HCT116 (cell line): ENCODE measurements around the gene C3orf20. TPM values are rescaled to one million over a fixed set of nuclear protein-coding genes. Genes with fewer than 3 reads are reported as not detected.

ENCODE experiments used
- ATAC-seq: fragments of 200-7000 bp; cut with Tn5 transposase; 2 replicates; pipeline ENCODE4 v1.9.1; 2020; ENCODE audit warnings: mild to moderate bottlenecking, moderate library complexity
- BruUV-seq: library from RNA; stranded (reverse); fragments of 400-500 nt; replicated peaks from 2 replicates; lab custom pipeline; 2021; lab: Mats Ljungman, UMichigan
- CTCF ChIA-PET: fragments of 300-600 bp; sonication (Branson Sonifier 250); formaldehyde crosslinking; loops from one replicate; lab custom pipeline; 2021; ENCODE audit warnings: antibody characterized with exemption; lab: Charles Lee
- POLR2A ChIA-PET: fragments of 300-600, 350-600 bp; sonication (Branson Sonifier 250); formaldehyde crosslinking; loops from one replicate; lab custom pipeline; 2021; ENCODE audit warnings: antibody characterized with exemption; lab: Charles Lee
- RAD21 ChIA-PET, 2 experiments: fragments of 300-600 bp; sonication (Branson Sonifier 250); formaldehyde crosslinking; loops; one replicate each; lab custom pipeline; 2023; ENCODE audit warnings: low total read pairs in 2 of 2; ENCODE audit not compliant: uncharacterized antibody in 2 of 2, unreplicated experiment in 2 of 2, low non-redundant PET in 1 of 2; lab: Charles Lee
- DNase-seq: peaks from one replicate; pipeline ENCODE4 v3.0.0-alpha.2; 2010; ENCODE audit warnings: low read depth, low spot score
- H2AFZ ChIP-seq: fragments of 200-600 bp; shearing (Covaris generic), sonication (generic); 2 replicates; pipeline ENCODE4 v1.6.1; 2017; ENCODE audit warnings: low read depth, mixed run types, mixed read lengths, antibody characterized with exemption, low read length; ENCODE audit not compliant: poor library complexity, severe bottlenecking
- H3K27ac ChIP-seq: 2 replicates; pipeline ENCODE4 v1.5.1; 2012; ENCODE audit warnings: low read depth, low read length
- H3K27me3 ChIP-seq: fragments of 200-600 bp; sonication (generic); 2 replicates; pipeline ENCODE4 v1.6.1; 2016; ENCODE audit warnings: mixed run types, low read length, mixed read lengths; ENCODE audit not compliant: insufficient read depth
- H3K36me3 ChIP-seq, 2 experiments: fragments of 200-500 bp in 1 of 2; fragments of 200-600 bp in 1 of 2; sonication (Bioruptor generic) in 1 of 2; sonication (generic) in 1 of 2; 2 replicates each; pipeline versions ENCODE4 v1.5.1 to v1.6.1; 2014 to 2016; ENCODE audit warnings: low read length in 2 of 2, inconsistent platforms in 1 of 2, mixed read lengths in 1 of 2, mixed run types in 1 of 2; ENCODE audit not compliant: insufficient read depth in 2 of 2, control insufficient read depth in 1 of 2
- H3K4me1 ChIP-seq, 2 experiments: fragments of 200-600 bp in 1 of 2; sonication (generic) in 1 of 2; 2 replicates each; pipeline versions ENCODE4 v1.5.1 to v1.6.1; 2012 to 2017; ENCODE audit warnings: low read length in 2 of 2, inconsistent platforms in 1 of 2, mild to moderate bottlenecking in 1 of 2, mixed read lengths in 1 of 2, mixed run types in 1 of 2, moderate library complexity in 1 of 2; ENCODE audit not compliant: insufficient read depth in 2 of 2, control insufficient read depth in 1 of 2
- H3K4me2 ChIP-seq: fragments of 200-600 bp; sonication (generic); 2 replicates; pipeline ENCODE4 v1.6.1; 2017; ENCODE audit warnings: mixed run types, low read length, mixed read lengths
- H3K4me3 ChIP-seq, 2 experiments: fragments of 200-600 bp in 1 of 2; sonication (generic) in 1 of 2; replicated peaks in 1 of 2; 2 replicates each; pipeline ENCODE4 v1.5.1; 2011 to 2016; ENCODE audit warnings: low read length in 2 of 2, control low read depth in 1 of 2, low read depth in 1 of 2, mild to moderate bottlenecking in 1 of 2, mixed read lengths in 1 of 2, mixed run types in 1 of 2
- H3K79me2 ChIP-seq: fragments of 200-600 bp; sonication (generic); 2 replicates; pipeline ENCODE4 v1.6.1; 2017; ENCODE audit warnings: mild to moderate bottlenecking, mixed run types, low read length, moderate library complexity, mixed read lengths; ENCODE audit not compliant: insufficient read depth
- H3K9ac ChIP-seq: fragments of 200-600 bp; sonication (generic); 2 replicates; pipeline ENCODE4 v1.6.1; 2016; ENCODE audit warnings: low read length, mixed read lengths
- H3K9me2 ChIP-seq: fragments of 200-600 bp; sonication (generic), shearing (Covaris generic); 2 replicates; pipeline ENCODE4 v1.6.1; 2017; ENCODE audit warnings: mixed run types, mild to moderate bottlenecking, moderate library complexity; ENCODE audit not compliant: insufficient read depth
- H3K9me3 ChIP-seq, 2 experiments: fragments of 200-500 bp in 1 of 2; fragments of 200-600 bp in 1 of 2; sonication (Bioruptor generic) in 1 of 2; sonication (generic) in 1 of 2; 2 replicates each; pipeline ENCODE4 v1.6.1; 2014 to 2017; ENCODE audit warnings: low read length in 2 of 2, mixed read lengths in 2 of 2, inconsistent platforms in 1 of 2, low read depth in 1 of 2, mild to moderate bottlenecking in 1 of 2, mixed run types in 1 of 2, moderate library complexity in 1 of 2; ENCODE audit not compliant: control insufficient read depth in 1 of 2, insufficient read depth in 1 of 2
- H4K20me1 ChIP-seq: fragments of 200-600 bp; sonication (generic), shearing (Covaris generic); 2 replicates; pipeline ENCODE4 v1.6.1; 2017; ENCODE audit warnings: mixed run types, mild to moderate bottlenecking, moderate library complexity; ENCODE audit not compliant: insufficient read depth
- CBX3 ChIP-seq: IDR thresholded peaks from 2 replicates; pipeline ENCODE4 v1.6.1; 2012; ENCODE audit warnings: low read depth
- POLR2AphosphoS5 ChIP-seq: IDR thresholded peaks from 2 replicates; pipeline ENCODE4 v1.6.1; 2011; ENCODE audit warnings: mild to moderate bottlenecking, low read depth, low read length, moderate library complexity
- RAD21 ChIP-seq: IDR thresholded peaks from 2 replicates; pipeline ENCODE4 v1.6.1; 2012; ENCODE audit warnings: low read depth, mild to moderate bottlenecking
- SIN3A ChIP-seq: IDR thresholded peaks from 2 replicates; pipeline ENCODE4 v1.6.1; 2012; ENCODE audit warnings: low read depth
- SP1 ChIP-seq: IDR thresholded peaks from 2 replicates; pipeline ENCODE4 v1.6.1; 2012; ENCODE audit warnings: low read depth
- SRF ChIP-seq: IDR thresholded peaks from 2 replicates; pipeline ENCODE4 v1.6.1; 2012; ENCODE audit warnings: low read depth
- TCF7L2 ChIP-seq: IDR thresholded peaks from 2 replicates; pipeline ENCODE4 v1.7.0; 2011; ENCODE audit warnings: borderline replicate concordance, inconsistent platforms; ENCODE audit not compliant: insufficient read depth, insufficient read length; ENCODE audit errors: extremely low read depth
- ZFX ChIP-seq: fragments of 450-650 bp; IDR thresholded peaks from 2 replicates; pipeline ENCODE4 v1.6.1; 2017
- ZNF274 ChIP-seq: fragments of 200-500 bp; sonication (Bioruptor generic); IDR thresholded peaks from 2 replicates; pipeline ENCODE4 v1.6.1; 2014; ENCODE audit warnings: mild to moderate bottlenecking, low read depth, low read length, inconsistent platforms
- intact Hi-C: fragments of 100-400 bp; cut with micrococcal nuclease; formaldehyde crosslinking; loops from 2 replicates; pipeline ENCODE4 v1.10.0; 2022
- total RNA-seq: library from RNA; stranded (reverse); gene quantifications from one replicate; pipeline ENCODE4 v1.2.1, GENCODE V29; 2021; ENCODE audit not compliant: unreplicated experiment
- TF ChIP-seq, protein P1 (sequence below): IDR thresholded peaks from 2 replicates; pipeline ENCODE4 v1.6.1; 2012
- TF ChIP-seq, protein P2 (sequence below): IDR thresholded peaks from 2 replicates; pipeline ENCODE4 v1.6.1; 2012
- TF ChIP-seq, protein P3 (sequence below): IDR thresholded peaks from 2 replicates; pipeline ENCODE4 v1.6.1; 2012; ENCODE audit warnings: low read depth
- TF ChIP-seq, protein P4 (sequence below), 3 experiments: fragments of 200-600 bp in 1 of 3; sonication (generic) in 1 of 3; IDR thresholded peaks in 2 of 3; conservative IDR thresholded peaks in 1 of 3; 2 replicates each; pipeline ENCODE4 v1.5.1; 2012 to 2017; ENCODE audit warnings: low read depth in 2 of 3, low read length in 2 of 3, antibody characterized with exemption in 1 of 3, borderline replicate concordance in 1 of 3, control low read depth in 1 of 3, mild to moderate bottlenecking in 1 of 3, mixed read lengths in 1 of 3, mixed run types in 1 of 3, moderate library complexity in 1 of 3; ENCODE audit not compliant: insufficient read depth in 1 of 3

Gene C3orf20
- total RNA-seq, 1 experiment from 2014 or later = 0.20 TPM

DNA sequence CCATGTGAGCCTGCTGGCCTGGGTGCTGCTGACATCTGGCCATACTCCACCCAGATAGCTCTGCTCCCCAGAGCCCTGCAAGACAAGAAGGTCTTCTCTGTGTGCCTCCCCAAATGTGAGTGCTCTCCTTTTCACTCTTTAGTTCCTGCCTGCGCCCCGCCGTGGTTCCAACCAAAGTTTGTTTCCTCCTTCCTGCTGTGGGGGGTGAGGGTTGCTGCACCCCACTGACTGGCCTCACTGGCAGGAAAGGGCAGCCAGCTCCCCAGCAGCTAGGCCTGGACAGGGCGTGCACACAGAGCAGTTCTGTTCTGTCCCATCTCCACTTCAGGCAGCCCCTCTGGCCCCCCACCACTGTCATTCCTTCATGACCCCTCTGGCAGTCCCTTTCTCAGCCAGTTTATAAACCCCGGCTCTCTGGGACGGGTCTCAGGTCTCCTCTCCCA lies 28.8 kb upstream of the C3orf20 start:
- TF ChIP-seq, protein P1, sequence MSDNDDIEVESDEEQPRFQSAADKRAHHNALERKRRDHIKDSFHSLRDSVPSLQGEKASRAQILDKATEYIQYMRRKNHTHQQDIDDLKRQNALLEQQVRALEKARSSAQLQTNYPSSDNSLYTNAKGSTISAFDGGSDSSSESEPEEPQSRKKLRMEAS = no peak
- TF ChIP-seq SRF (no peak), TCF7L2 (no peak), ZFX (no peak), SP1 (no peak), POLR2AphosphoS5 (no peak)
- BruUV-seq = no TSS peak
- POLR2A ChIA-PET = no interaction called here
- no peak overlapping the region for H3K9ac ChIP-seq
- no peak overlapping the region for H3K4me2 ChIP-seq
- H3K9me3 ChIP-seq = no peaks in the 10 kb centered on the region
- CTCF ChIA-PET = no interaction called here
- intact Hi-C loops = no loop called here
- no peaks in the 10 kb centered on the region; the same call in 1 of the 2 replicates for H3K79me2 ChIP-seq
- no peaks in the 10 kb centered on the region for H3K36me3 ChIP-seq
- peaks cover 0 to 8% of the 10 kb centered on the region in 2 experiments; a peak in 2 of 4 replicates for H3K4me1 ChIP-seq
- no peak for DNase-seq
- no peak overlapping the region for H2AFZ ChIP-seq
- no peaks in the 10 kb centered on the region for H4K20me1 ChIP-seq
- ATAC-seq = no peak
- H3K4me3 ChIP-seq = no peak overlapping the region
- H3K27ac ChIP-seq = no peak overlapping the region
- RAD21 ChIA-PET = no interaction called here
- no peaks in the 10 kb centered on the region for H3K27me3 ChIP-seq
- no peaks in the 10 kb centered on the region for H3K9me2 ChIP-seq

DNA sequence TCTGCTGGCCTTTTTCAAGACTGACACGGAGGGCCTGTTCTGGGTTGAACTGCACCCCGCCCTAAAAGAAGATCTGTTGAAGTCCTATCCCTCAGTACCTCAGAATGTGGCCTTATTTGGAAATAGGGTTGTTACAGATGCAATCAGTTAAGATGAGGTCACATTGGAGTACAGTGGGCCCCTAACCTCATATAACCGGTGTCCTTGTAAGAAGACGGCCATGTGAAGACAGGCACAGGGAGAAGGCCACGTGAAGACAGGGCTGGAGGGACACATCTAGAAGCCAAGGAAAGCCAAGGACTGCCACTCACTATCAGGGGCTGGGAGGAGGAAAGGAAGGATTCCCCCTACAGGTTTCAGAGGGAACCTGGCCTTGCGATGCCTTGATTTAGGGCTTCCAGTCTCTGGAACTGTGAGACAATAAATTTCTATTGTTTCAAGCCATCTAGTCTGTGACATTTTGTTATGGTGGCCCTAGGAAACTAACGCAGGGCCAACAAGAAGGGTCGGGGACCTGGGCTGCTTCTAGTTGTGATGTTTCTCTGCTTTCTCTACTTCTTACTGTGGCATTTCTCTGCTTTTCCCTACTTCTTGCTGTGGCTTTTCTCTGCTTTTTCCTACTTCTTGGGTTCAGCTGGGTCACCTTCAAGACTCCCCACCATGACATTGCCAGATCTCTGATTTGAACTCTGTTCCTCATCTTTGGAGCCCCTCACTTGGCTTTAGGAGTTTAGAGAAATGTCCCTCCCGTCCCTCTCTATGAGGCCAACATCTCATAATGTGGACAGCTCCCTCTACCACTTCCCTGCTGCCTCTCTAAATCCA lies 28.1 kb upstream of the C3orf20 start:
- no peak overlapping the region for H3K4me2 ChIP-seq
- peaks cover 0 to 8% of the 10 kb centered on the region in 2 experiments; a peak in 2 of 4 replicates for H3K4me1 ChIP-seq
- intact Hi-C loops = no loop called here
- RAD21 ChIA-PET = no interaction called here
- no peak overlapping the region for H3K27ac ChIP-seq
- no peak overlapping the region for H3K9ac ChIP-seq
- no peaks in the 10 kb centered on the region for H3K27me3 ChIP-seq
- peaks cover 2% of the 10 kb centered on the region for H3K79me2 ChIP-seq
- POLR2A ChIA-PET = no interaction called here
- TF ChIP-seq CBX3 (no peak), SIN3A (no peak), ZNF274 (no peak), RAD21 (0 out of 2 replicates have a peak, but pooled peaks have one; percentile 4)
- TF ChIP-seq, protein P2, sequence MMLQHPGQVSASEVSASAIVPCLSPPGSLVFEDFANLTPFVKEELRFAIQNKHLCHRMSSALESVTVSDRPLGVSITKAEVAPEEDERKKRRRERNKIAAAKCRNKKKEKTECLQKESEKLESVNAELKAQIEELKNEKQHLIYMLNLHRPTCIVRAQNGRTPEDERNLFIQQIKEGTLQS = no peak
- TF ChIP-seq, protein P3, sequence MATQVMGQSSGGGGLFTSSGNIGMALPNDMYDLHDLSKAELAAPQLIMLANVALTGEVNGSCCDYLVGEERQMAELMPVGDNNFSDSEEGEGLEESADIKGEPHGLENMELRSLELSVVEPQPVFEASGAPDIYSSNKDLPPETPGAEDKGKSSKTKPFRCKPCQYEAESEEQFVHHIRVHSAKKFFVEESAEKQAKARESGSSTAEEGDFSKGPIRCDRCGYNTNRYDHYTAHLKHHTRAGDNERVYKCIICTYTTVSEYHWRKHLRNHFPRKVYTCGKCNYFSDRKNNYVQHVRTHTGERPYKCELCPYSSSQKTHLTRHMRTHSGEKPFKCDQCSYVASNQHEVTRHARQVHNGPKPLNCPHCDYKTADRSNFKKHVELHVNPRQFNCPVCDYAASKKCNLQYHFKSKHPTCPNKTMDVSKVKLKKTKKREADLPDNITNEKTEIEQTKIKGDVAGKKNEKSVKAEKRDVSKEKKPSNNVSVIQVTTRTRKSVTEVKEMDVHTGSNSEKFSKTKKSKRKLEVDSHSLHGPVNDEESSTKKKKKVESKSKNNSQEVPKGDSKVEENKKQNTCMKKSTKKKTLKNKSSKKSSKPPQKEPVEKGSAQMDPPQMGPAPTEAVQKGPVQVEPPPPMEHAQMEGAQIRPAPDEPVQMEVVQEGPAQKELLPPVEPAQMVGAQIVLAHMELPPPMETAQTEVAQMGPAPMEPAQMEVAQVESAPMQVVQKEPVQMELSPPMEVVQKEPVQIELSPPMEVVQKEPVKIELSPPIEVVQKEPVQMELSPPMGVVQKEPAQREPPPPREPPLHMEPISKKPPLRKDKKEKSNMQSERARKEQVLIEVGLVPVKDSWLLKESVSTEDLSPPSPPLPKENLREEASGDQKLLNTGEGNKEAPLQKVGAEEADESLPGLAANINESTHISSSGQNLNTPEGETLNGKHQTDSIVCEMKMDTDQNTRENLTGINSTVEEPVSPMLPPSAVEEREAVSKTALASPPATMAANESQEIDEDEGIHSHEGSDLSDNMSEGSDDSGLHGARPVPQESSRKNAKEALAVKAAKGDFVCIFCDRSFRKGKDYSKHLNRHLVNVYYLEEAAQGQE = no peak
- TF ChIP-seq, protein P4, sequence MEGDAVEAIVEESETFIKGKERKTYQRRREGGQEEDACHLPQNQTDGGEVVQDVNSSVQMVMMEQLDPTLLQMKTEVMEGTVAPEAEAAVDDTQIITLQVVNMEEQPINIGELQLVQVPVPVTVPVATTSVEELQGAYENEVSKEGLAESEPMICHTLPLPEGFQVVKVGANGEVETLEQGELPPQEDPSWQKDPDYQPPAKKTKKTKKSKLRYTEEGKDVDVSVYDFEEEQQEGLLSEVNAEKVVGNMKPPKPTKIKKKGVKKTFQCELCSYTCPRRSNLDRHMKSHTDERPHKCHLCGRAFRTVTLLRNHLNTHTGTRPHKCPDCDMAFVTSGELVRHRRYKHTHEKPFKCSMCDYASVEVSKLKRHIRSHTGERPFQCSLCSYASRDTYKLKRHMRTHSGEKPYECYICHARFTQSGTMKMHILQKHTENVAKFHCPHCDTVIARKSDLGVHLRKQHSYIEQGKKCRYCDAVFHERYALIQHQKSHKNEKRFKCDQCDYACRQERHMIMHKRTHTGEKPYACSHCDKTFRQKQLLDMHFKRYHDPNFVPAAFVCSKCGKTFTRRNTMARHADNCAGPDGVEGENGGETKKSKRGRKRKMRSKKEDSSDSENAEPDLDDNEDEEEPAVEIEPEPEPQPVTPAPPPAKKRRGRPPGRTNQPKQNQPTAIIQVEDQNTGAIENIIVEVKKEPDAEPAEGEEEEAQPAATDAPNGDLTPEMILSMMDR (IDR thresholded peaks at IDR 0.05 in 2 of 3, conservative IDR thresholded peaks at IDR 0.05 in 1 of 3; ENCODE audit: borderline replicate concordance in 1 of 3, insufficient read depth in 1 of 3, low read depth in 2 of 3, low read length in 2 of 3) = peak in 2 of 3 experiments; percentile 17 to 28; a peak in 1 of 6 replicates
- H3K4me3 ChIP-seq = no peak overlapping the region
- H2AFZ ChIP-seq = no peak overlapping the region
- H3K36me3 ChIP-seq = no peaks in the 10 kb centered on the region
- no TSS peak for BruUV-seq
- CTCF ChIA-PET = no interaction called here
- H3K9me3 ChIP-seq = no peaks in the 10 kb centered on the region
- no peaks in the 10 kb centered on the region for H4K20me1 ChIP-seq
- no peak for ATAC-seq
- H3K9me2 ChIP-seq = no peaks in the 10 kb centered on the region
- DNase-seq = no peak
